SK-N-SH treated with all-trans-retinoic acid at 6 μM for 48 hours (cell line): ENCODE data around the gene ERBIN.

Experiments used
- ARNTL ChIP-seq: fragments of 450-650 bp; formaldehyde crosslinking; IDR thresholded peaks from 2 replicates; pipeline ENCODE4 v1.5.0; 2020; ENCODE audit warnings: low read depth, mild to moderate bottlenecking, moderate library complexity, borderline replicate concordance
- BACH2 ChIP-seq: fragments of 250-450 bp; sonication (Bioruptor Pico); IDR thresholded peaks from 2 replicates; pipeline ENCODE4 v1.9.0; 2021; ENCODE audit warnings: mild to moderate bottlenecking, borderline replicate concordance
- CREB5 ChIP-seq: fragments of 250-450 bp; sonication (Bioruptor Pico); IDR thresholded peaks from 2 replicates; pipeline ENCODE4 v1.5.1; 2020; ENCODE audit warnings: low read depth, mild to moderate bottlenecking, moderate library complexity
- GLIS3 ChIP-seq: fragments of 250-450 bp; sonication (Bioruptor Pico); IDR thresholded peaks from 2 replicates; pipeline ENCODE4 v1.5.0; 2020; ENCODE audit warnings: mild to moderate bottlenecking, moderate library complexity
- PATZ1 ChIP-seq: fragments of 250-450 bp; sonication (Bioruptor Pico); IDR thresholded peaks from 2 replicates; pipeline ENCODE4 v1.8.0; 2020; ENCODE audit warnings: mild to moderate bottlenecking, moderate library complexity, borderline replicate concordance
- POU6F1 ChIP-seq: fragments of 250-450 bp; sonication (Bioruptor Pico); IDR thresholded peaks from 2 replicates; pipeline ENCODE4 v1.8.0; 2021; ENCODE audit warnings: low read depth, mild to moderate bottlenecking, moderate library complexity, borderline replicate concordance
- ZC3H10 ChIP-seq: fragments of 250-450 bp; sonication (Bioruptor Pico); IDR thresholded peaks from 2 replicates; pipeline ENCODE4 v1.5.1; 2021; ENCODE audit warnings: mild to moderate bottlenecking, moderate library complexity
- ZNF565 ChIP-seq: fragments of 450-650 bp; formaldehyde crosslinking; conservative IDR thresholded peaks from 2 replicates; pipeline ENCODE4 v1.5.0; 2020; ENCODE audit warnings: low read depth, mild to moderate bottlenecking, moderate library complexity

- no peak for TF ChIP-seq CREB5 (CRISPR knock-in tag)
- no peak for TF ChIP-seq ZC3H10 (CRISPR knock-in tag)
- no peak for TF ChIP-seq PATZ1 (CRISPR knock-in tag)
- no peak for TF ChIP-seq POU6F1 (CRISPR knock-in tag)
- TF ChIP-seq BACH2 (CRISPR knock-in tag) = no peak
- no peak for TF ChIP-seq GLIS3 (CRISPR knock-in tag)
- TF ChIP-seq ARNTL = no peak
- no peak for TF ChIP-seq ZNF565 (CRISPR knock-in tag)
Observed at GRCh38 chr5:65955746-65956145, 29.4 kb downstream of the ERBIN start.
